ENCODE data around the gene PITPNB.

DNA sequence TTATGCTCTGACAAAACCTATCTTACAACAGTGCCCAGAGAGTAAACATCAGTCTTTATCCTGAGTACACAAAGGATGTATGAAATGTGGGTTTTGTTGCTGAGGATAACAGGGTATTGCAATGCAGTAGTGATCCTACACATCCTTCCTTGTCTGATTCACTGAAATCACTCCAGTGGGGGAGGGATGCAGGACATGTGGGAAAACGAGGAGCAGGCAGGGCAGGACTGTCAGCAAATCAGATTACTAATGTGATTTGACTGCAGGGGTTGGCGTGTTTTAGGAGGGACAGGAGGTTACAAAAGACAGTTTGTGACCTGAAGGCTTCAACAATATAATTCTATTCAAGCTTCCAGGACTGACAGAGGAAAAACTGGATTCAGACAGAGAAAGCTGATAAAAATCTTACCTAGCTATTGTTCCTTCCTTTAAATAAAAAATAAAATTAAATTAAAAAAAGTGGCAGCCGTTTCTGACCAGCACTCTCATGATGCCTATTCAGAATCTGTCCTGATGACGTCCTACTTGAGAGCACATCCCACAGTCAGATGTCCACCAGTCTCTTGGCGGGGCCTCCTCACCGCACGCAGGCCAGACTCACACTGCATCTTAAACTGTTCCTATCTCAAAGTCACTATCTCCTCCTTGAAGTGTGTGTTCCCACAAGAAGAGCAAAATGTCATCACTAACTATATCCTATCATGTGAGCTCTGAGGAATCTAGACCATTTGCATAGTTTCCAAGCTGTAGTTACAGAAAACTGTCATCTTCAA is 66.9 kb downstream of the PITPNB start:
- no peak for TF ChIP-seq POLR2A (IDR thresholded peaks at IDR 0.05)
- TF ChIP-seq, protein P1, sequence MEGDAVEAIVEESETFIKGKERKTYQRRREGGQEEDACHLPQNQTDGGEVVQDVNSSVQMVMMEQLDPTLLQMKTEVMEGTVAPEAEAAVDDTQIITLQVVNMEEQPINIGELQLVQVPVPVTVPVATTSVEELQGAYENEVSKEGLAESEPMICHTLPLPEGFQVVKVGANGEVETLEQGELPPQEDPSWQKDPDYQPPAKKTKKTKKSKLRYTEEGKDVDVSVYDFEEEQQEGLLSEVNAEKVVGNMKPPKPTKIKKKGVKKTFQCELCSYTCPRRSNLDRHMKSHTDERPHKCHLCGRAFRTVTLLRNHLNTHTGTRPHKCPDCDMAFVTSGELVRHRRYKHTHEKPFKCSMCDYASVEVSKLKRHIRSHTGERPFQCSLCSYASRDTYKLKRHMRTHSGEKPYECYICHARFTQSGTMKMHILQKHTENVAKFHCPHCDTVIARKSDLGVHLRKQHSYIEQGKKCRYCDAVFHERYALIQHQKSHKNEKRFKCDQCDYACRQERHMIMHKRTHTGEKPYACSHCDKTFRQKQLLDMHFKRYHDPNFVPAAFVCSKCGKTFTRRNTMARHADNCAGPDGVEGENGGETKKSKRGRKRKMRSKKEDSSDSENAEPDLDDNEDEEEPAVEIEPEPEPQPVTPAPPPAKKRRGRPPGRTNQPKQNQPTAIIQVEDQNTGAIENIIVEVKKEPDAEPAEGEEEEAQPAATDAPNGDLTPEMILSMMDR (IDR thresholded peaks at IDR 0.05), result no peak
- TF ChIP-seq EP300 (IDR thresholded peaks at IDR 0.05), result no peak
